Lower leg skin (tissue), 3 donors: ENCODE results near the gene SULT6B1.

ENCODE experiments used
- POLR2A ChIP-seq, 2 donors: fragments of 450-650 bp; IDR thresholded peaks; one replicate each; pipeline ENCODE4 v1.6.1; 2016 to 2017; ENCODE audit warnings: antibody characterized with exemption in 2 of 2, mild to moderate bottlenecking in 1 of 2, moderate library complexity in 1 of 2
- TF ChIP-seq, protein P1 (sequence below), 3 donors: fragments of 450-650 bp; IDR thresholded peaks; one replicate each; pipeline ENCODE4 v1.5.1; 2016; ENCODE audit warnings: antibody characterized with exemption in 3 of 3, mild to moderate bottlenecking in 3 of 3, moderate library complexity in 2 of 3

DNA sequence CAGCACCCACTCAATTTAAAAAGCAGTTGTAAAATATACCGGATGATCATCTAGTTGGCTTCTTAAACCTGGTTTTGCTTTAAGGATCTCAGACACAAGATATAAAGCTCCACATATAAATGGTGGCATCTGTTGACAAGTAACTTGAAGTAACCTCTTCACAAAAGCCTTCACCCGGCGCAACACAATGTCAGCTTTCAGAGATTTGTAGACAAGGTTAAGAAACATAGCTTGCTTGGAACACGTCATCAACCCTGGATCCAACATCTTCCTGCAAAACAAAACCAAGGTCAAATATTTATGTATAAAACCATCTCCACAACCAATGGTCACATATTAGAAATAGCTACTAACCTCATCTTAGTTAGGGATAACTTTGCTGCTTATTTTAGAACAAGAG lies 34.7 kb upstream of the SULT6B1 start:
- TF ChIP-seq, protein P1, sequence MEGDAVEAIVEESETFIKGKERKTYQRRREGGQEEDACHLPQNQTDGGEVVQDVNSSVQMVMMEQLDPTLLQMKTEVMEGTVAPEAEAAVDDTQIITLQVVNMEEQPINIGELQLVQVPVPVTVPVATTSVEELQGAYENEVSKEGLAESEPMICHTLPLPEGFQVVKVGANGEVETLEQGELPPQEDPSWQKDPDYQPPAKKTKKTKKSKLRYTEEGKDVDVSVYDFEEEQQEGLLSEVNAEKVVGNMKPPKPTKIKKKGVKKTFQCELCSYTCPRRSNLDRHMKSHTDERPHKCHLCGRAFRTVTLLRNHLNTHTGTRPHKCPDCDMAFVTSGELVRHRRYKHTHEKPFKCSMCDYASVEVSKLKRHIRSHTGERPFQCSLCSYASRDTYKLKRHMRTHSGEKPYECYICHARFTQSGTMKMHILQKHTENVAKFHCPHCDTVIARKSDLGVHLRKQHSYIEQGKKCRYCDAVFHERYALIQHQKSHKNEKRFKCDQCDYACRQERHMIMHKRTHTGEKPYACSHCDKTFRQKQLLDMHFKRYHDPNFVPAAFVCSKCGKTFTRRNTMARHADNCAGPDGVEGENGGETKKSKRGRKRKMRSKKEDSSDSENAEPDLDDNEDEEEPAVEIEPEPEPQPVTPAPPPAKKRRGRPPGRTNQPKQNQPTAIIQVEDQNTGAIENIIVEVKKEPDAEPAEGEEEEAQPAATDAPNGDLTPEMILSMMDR (IDR thresholded peaks at IDR 0.05), result no peak
- TF ChIP-seq POLR2A (IDR thresholded peaks at IDR 0.05), result no peak
